GM19468 (cell line): ENCODE measurements around the gene STAT5A.
"Not testable (repeated sequence)": the region's sequence is repeated elsewhere in the genome, so short reads cannot be mapped to it uniquely, and the experiment has no call there.

Source experiments
- ATAC-seq: cut with Tn5 transposase; IDR thresholded peaks from one replicate; pipeline ENCODE4 v1.9.1; 2021; ENCODE audit warnings: mild to moderate bottlenecking, moderate library complexity, moderate number of reproducible peaks; ENCODE audit not compliant: unreplicated experiment; ENCODE audit errors: extremely low read depth

STAT5A gene

GRCh38 chr17:42317967-42318366, 29.7 kb downstream of the STAT5A start:
- ATAC-seq, result not testable (repeated sequence)

GRCh38 chr17:42321555-42321954, 33.3 kb downstream of the STAT5A start:
- ATAC-seq, result no peak

GRCh38 chr17:42322382-42323267, 34.3 kb downstream of the STAT5A start:
- ATAC-seq, result no peak

GRCh38 chr17:42323268-42323773, 35.0 kb downstream of the STAT5A start:
- ATAC-seq, result no peak

GRCh38 chr17:42325026-42325425, 36.7 kb downstream of the STAT5A start:
- ATAC-seq, result no peak

- no peak for ATAC-seq
These were observed 41.0 kb downstream of the STAT5A start for GRCh38 chr17:42329025-42329976.

- no peak for ATAC-seq
These were observed 44.8 kb downstream of the STAT5A start for GRCh38 chr17:42333053-42333452.

- ATAC-seq, result no peak
These were observed 46.4 kb downstream of the STAT5A start for GRCh38 chr17:42334677-42335076.

GRCh38 chr17:42337442-42337841, 49.1 kb downstream of the STAT5A start:
- ATAC-seq, result no peak

- no peak for ATAC-seq
These were observed 50.2 kb downstream of the STAT5A start for GRCh38 chr17:42338427-42338985.

GRCh38 chr17:42339221-42339620, 50.9 kb downstream of the STAT5A start:
- ATAC-seq, result no peak

GRCh38 chr17:42340691-42341127, 52.4 kb downstream of the STAT5A start:
- no peak for ATAC-seq

- no peak for ATAC-seq
These were observed 53.3 kb downstream of the STAT5A start for GRCh38 chr17:42341568-42341967.

- no peak for ATAC-seq
These were observed 54.1 kb downstream of the STAT5A start for GRCh38 chr17:42342242-42343008.

- no peak for ATAC-seq
These were observed 57.2 kb downstream of the STAT5A start for GRCh38 chr17:42345396-42346073.

GRCh38 chr17:42346481-42346880, 58.2 kb downstream of the STAT5A start:
- no peak for ATAC-seq

- ATAC-seq, result no peak
These were observed 58.9 kb downstream of the STAT5A start for GRCh38 chr17:42347198-42347597.

GRCh38 chr17:42347606-42348005, 59.3 kb downstream of the STAT5A start:
- ATAC-seq, result no peak

- ATAC-seq, result no peak
These were observed 59.8 kb downstream of the STAT5A start for GRCh38 chr17:42348104-42348503.
